K562 (cell line): ENCODE measurements around the gene VPS9D1. TPM values are rescaled to one million over a fixed set of nuclear protein-coding genes. Genes with fewer than 3 reads are reported as not detected.

Experiments
- ARID4B ChIP-seq: sonication (generic); formaldehyde crosslinking; IDR thresholded peaks from 2 replicates; pipeline ENCODE4 v1.8.0; 2022; ENCODE audit warnings: mild to moderate bottlenecking, missing genetic modification reagents
- GTF2E2 ChIP-seq: fragments of 200-800 bp; sonication (Bioruptor generic); IDR thresholded peaks from 2 replicates; pipeline ENCODE4 v1.6.1; 2016; ENCODE audit warnings: missing genetic modification characterization, missing compliant biosample characterization
- NR0B1 ChIP-seq: fragments of 450-650 bp; IDR thresholded peaks from one replicate; pipeline ENCODE4 v1.6.1; 2018; ENCODE audit warnings: mild to moderate bottlenecking, moderate library complexity; ENCODE audit not compliant: partially characterized antibody
- RREB1 ChIP-seq: fragments of 250-450 bp; sonication (Bioruptor Pico); IDR thresholded peaks from 2 replicates; pipeline ENCODE4 v1.4.0; 2020
- SMAD1 ChIP-seq: fragments of 150-350 bp; IDR thresholded peaks from 2 replicates; pipeline ENCODE4 v1.6.1; 2014; ENCODE audit warnings: low read length, low read depth; ENCODE audit not compliant: partially characterized antibody
- SMARCC2 ChIP-seq: fragments of 450-650 bp; IDR thresholded peaks from 2 replicates; pipeline ENCODE4 v1.6.1; 2017; ENCODE audit warnings: antibody characterized with exemption, moderate library complexity, mild to moderate bottlenecking, low read depth
- ZNF263 ChIP-seq: sonication (generic); formaldehyde crosslinking; IDR thresholded peaks from 2 replicates; pipeline ENCODE4 v1.8.0; 2022; ENCODE audit warnings: mild to moderate bottlenecking, missing genetic modification reagents, borderline replicate concordance
- ZNF282 ChIP-seq: sonication (generic); formaldehyde crosslinking; IDR thresholded peaks from 2 replicates; pipeline ENCODE4 v1.8.1; 2023; ENCODE audit warnings: missing genetic modification reagents
- ZNF609 ChIP-seq: sonication (generic); formaldehyde crosslinking; IDR thresholded peaks from 2 replicates; pipeline ENCODE4 v1.8.1; 2023; ENCODE audit warnings: missing genetic modification reagents, mild to moderate bottlenecking, borderline replicate concordance
- polyA plus RNA-seq, 8 experiments: library from polyadenylated mRNA; depleted of rRNA in 4 of 8; stranded (reverse) in 5 of 8; unstranded in 3 of 8; fragments of >200 nt; fragmentation: Nextera tagmentation in 2 of 8; fragmentation: Illumina TruSeq in 1 of 8; extraction: Ambion mirVana in 2 of 8; extraction: Trizol in 1 of 8; gene quantifications; 2 replicates each; pipeline versions ENCODE4 v1.2.1 to v1.2.3, GENCODE V29; 2011 to 2014; ENCODE audit warnings: inconsistent platforms in 1 of 8, missing spikeins in 1 of 8
- total RNA-seq, 7 experiments: library from RNA; depleted of rRNA in 6 of 7; stranded (reverse); fragments of >200 nt in 6 of 7; fragmentation: Illumina TruSeq in 2 of 7; extraction: Trizol in 2 of 7; gene quantifications; 2 replicates each; pipeline versions ENCODE4 v1.2.1 to v1.2.3, GENCODE V29; 2011 to 2021; ENCODE audit warnings: low replicate concordance in 1 of 7

The VPS9D1 gene
- total and polyA plus RNA-seq, 9 of the 15 experiments (the other 6 are each of a cell fraction or from before 2014, with no cell fraction given), result 0.33 to 3.1 (median 1.1) TPM

- peak; percentile 54; the same call in 1 of the 2 replicates for TF ChIP-seq ARID4B
- no peak for TF ChIP-seq RREB1
- TF ChIP-seq ZNF263, result peak; percentile 88
- 0 out of 2 replicates have a peak, but pooled peaks have one; percentile 23 for TF ChIP-seq ZNF609 (CRISPR knock-in tag)
- peak; percentile 96 for TF ChIP-seq ZNF282
- no peak for TF ChIP-seq GTF2E2 (tag)
- 0 out of 2 replicates have a peak, but pooled peaks have one; percentile 55 for TF ChIP-seq SMARCC2
- TF ChIP-seq NR0B1, result no peak
- no peak for TF ChIP-seq SMAD1
Measured at GRCh38 chr16:89700649-89701424, 19.9 kb downstream of the VPS9D1 start (continued).
